IMR-90 (cell line): ENCODE measurements around the gene DTX1. TPM values are rescaled to one million over a fixed set of nuclear protein-coding genes. Genes with fewer than 3 reads are reported as not detected.

Source experiments
- ATAC-seq: fragments of 200-7000 bp; cut with Tn5 transposase; 2 replicates; pipeline ENCODE4 v1.9.1; 2020; ENCODE audit warnings: low read depth, mild to moderate bottlenecking, moderate library complexity
- BruUV-seq: library from RNA; stranded (reverse); fragments of 400-500 nt; replicated peaks from 2 replicates; lab custom pipeline; 2021; lab: Mats Ljungman, UMichigan
- CTCF ChIA-PET: fragments of 300-600 bp; formaldehyde crosslinking; extraction: SDS; loops from one replicate; lab custom pipeline; 2021; ENCODE audit warnings: antibody characterized with exemption; lab: Yijun Ruan, JAX
- POLR2A ChIA-PET: fragments of 300-600 bp; sonication (Branson Sonifier 250); formaldehyde crosslinking; loops from one replicate; lab custom pipeline; 2022; ENCODE audit warnings: antibody characterized with exemption; ENCODE audit not compliant: unreplicated experiment; lab: Charles Lee
- DNase-seq: peaks from one replicate; pipeline ENCODE4 v3.0.0; 2013
- H2AFZ ChIP-seq: replicated peaks from 2 replicates; pipeline ENCODE3; 2013; ENCODE audit warnings: low read length, mild to moderate bottlenecking; ENCODE audit not compliant: poor library complexity
- H2AK5ac ChIP-seq: 2 replicates; pipeline ENCODE4 v1.6.1; 2013; ENCODE audit warnings: low read depth, low read length, inconsistent platforms
- H2AK9ac ChIP-seq: replicated peaks from 2 replicates; pipeline ENCODE3; 2013; ENCODE audit warnings: mild to moderate bottlenecking, low read depth, low read length, moderate library complexity; ENCODE audit not compliant: poor library complexity
- H2BK120ac ChIP-seq: 2 replicates; pipeline ENCODE4 v1.6.1; 2013; ENCODE audit warnings: low read depth, low read length, inconsistent platforms
- H2BK15ac ChIP-seq: 3 replicates; pipeline ENCODE4 v1.6.1; 2013; ENCODE audit warnings: low read depth, low read length, inconsistent platforms
- H2BK20ac ChIP-seq: 2 replicates; pipeline ENCODE4 v1.6.1; 2013; ENCODE audit warnings: low read depth, mild to moderate bottlenecking, inconsistent platforms, low read length, moderate library complexity
- H2BK5ac ChIP-seq: 2 replicates; pipeline ENCODE4 v1.6.1; 2013; ENCODE audit warnings: mild to moderate bottlenecking, low read depth, low read length, inconsistent platforms; ENCODE audit not compliant: poor library complexity, severe bottlenecking
- H3K14ac ChIP-seq: replicated peaks from 2 replicates; pipeline ENCODE4 v1.6.1; 2013; ENCODE audit warnings: low read depth, low read length, inconsistent platforms
- H3K18ac ChIP-seq: 2 replicates; pipeline ENCODE4 v1.6.1; 2013; ENCODE audit warnings: low read depth, low read length, control low read depth
- H3K23ac ChIP-seq: 2 replicates; pipeline ENCODE4 v1.6.1; 2013; ENCODE audit warnings: low read depth, low read length, inconsistent platforms
- H3K27ac ChIP-seq: 2 replicates; pipeline ENCODE4 v1.5.1; 2013; ENCODE audit warnings: mild to moderate bottlenecking, control low read depth, low read length; ENCODE audit not compliant: insufficient read depth
- H3K27me3 ChIP-seq: 2 replicates; pipeline ENCODE4 v1.6.1; 2013; ENCODE audit warnings: low read length; ENCODE audit not compliant: control insufficient read depth, insufficient read depth
- H3K36me3 ChIP-seq: 2 replicates; pipeline ENCODE4 v1.6.1; 2013; ENCODE audit warnings: low read length, mixed read lengths; ENCODE audit not compliant: control insufficient read depth, insufficient read depth
- H3K4ac ChIP-seq: 2 replicates; pipeline ENCODE4 v1.6.1; 2013; ENCODE audit warnings: low read depth, low read length, inconsistent platforms
- H3K4me1 ChIP-seq: 2 replicates; pipeline ENCODE4 v1.6.1; 2013; ENCODE audit warnings: low read length, mixed read lengths; ENCODE audit not compliant: control insufficient read depth, insufficient read depth
- H3K4me2 ChIP-seq: 2 replicates; pipeline ENCODE4 v1.6.1; 2013; ENCODE audit warnings: low read depth, mild to moderate bottlenecking, control low read depth, low read length, moderate library complexity
- H3K4me3 ChIP-seq: 2 replicates; pipeline ENCODE4 v1.5.1; 2013; ENCODE audit warnings: low read depth, mild to moderate bottlenecking, control low read depth, low read length, moderate library complexity; ENCODE audit not compliant: insufficient read depth
- H3K56ac ChIP-seq: 2 replicates; pipeline ENCODE4 v1.6.1; 2013; ENCODE audit warnings: low read length, inconsistent platforms; ENCODE audit not compliant: insufficient read depth; ENCODE audit errors: extremely low read depth
- H3K79me1 ChIP-seq, 2 experiments: 2 replicates each; pipeline ENCODE4 v1.6.1; 2013; ENCODE audit warnings: low read length in 2 of 2, inconsistent platforms in 1 of 2, low read depth in 1 of 2
- H3K9ac ChIP-seq: 2 replicates; pipeline ENCODE4 v1.6.1; 2013; ENCODE audit warnings: low read depth, low read length, control low read depth
- H3K9me1 ChIP-seq: 2 replicates; pipeline ENCODE4 v1.6.1; 2013; ENCODE audit warnings: low read length, inconsistent platforms; ENCODE audit not compliant: insufficient read depth
- H3K9me3 ChIP-seq: 2 replicates; pipeline ENCODE4 v1.6.1; 2013; ENCODE audit warnings: low read length; ENCODE audit not compliant: control insufficient read depth, insufficient read depth
- H4K20me1 ChIP-seq: 2 replicates; pipeline ENCODE4 v1.6.1; 2013; ENCODE audit warnings: low read length, inconsistent platforms; ENCODE audit not compliant: insufficient read depth
- H4K5ac ChIP-seq: 2 replicates; pipeline ENCODE4 v1.6.1; 2013; ENCODE audit warnings: mild to moderate bottlenecking, low read depth, low read length, control low read depth
- H4K8ac ChIP-seq, 2 experiments: 2 replicates each; pipeline ENCODE4 v1.6.1; 2013; ENCODE audit warnings: low read depth in 2 of 2, low read length in 2 of 2, control low read depth in 1 of 2, inconsistent platforms in 1 of 2
- H4K91ac ChIP-seq: 2 replicates; pipeline ENCODE4 v1.6.1; 2013; ENCODE audit warnings: low read depth, low read length, inconsistent platforms; ENCODE audit not compliant: insufficient read depth
- CHD1 ChIP-seq: IDR thresholded peaks from 2 replicates; pipeline ENCODE4 v1.6.1; 2012; ENCODE audit warnings: low read depth, low read length, improper control_type of control experiment
- MAZ ChIP-seq: IDR thresholded peaks from 2 replicates; pipeline ENCODE4 v1.6.1; 2012; ENCODE audit warnings: low read depth, mild to moderate bottlenecking, low read length, improper control_type of control experiment, moderate library complexity, borderline replicate concordance
- NFE2L2 ChIP-seq: fragments of 150-350 bp; IDR thresholded peaks from 2 replicates; pipeline ENCODE4 v1.6.1; 2016; ENCODE audit warnings: low read depth, mild to moderate bottlenecking, low read length
- RAD21 ChIP-seq: IDR thresholded peaks from 2 replicates; pipeline ENCODE4 v1.6.1; 2012; ENCODE audit warnings: low read length, improper control_type of control experiment
- RCOR1 ChIP-seq: IDR thresholded peaks from 2 replicates; pipeline ENCODE4 v1.6.1; 2012; ENCODE audit warnings: mild to moderate bottlenecking, low read length, improper control_type of control experiment; ENCODE audit not compliant: insufficient replicate concordance
- WGBS, 2 experiments: methylation state at CpG; one replicate each; pipeline versions ENCODE4 v1.1.5 to v1.1.7; 2013; ENCODE audit warnings: missing lambda C conversion rate in 2 of 2; ENCODE audit not compliant: insufficient read length in 1 of 2; ENCODE audit errors: extremely low coverage in 2 of 2; 5-methylcytosine and 5-hydroxymethylcytosine counted together
- dilution Hi-C: fragments of 300-500 bp; cut with HindIII; formaldehyde crosslinking; loops from one replicate; pipeline ENCODE4 v1.14.3; 2018; ENCODE audit warnings: low sequenced_read_pairs; ENCODE audit not compliant: unreplicated experiment
- in situ Hi-C: fragments of 300-500 bp; cut with MboI; formaldehyde crosslinking; loops from 3 replicates; pipeline ENCODE4 v1.14.3; 2019; ENCODE audit warnings: low sequenced_read_pairs, inconsistent platforms, mixed read lengths
- intact Hi-C: fragments of 100-400 bp; cut with micrococcal nuclease; formaldehyde crosslinking; loops from 2 replicates; pipeline ENCODE4 v1.10.0; 2022
- polyA plus RNA-seq, 3 experiments: library from polyadenylated mRNA; depleted of rRNA; stranded (reverse); fragments of >200 nt; gene quantifications; 2 replicates each; pipeline ENCODE4 v1.2.3, GENCODE V29; 2012; ENCODE audit warnings: low replicate concordance in 1 of 3
- total RNA-seq: library from RNA; depleted of rRNA; stranded (reverse); fragments of >200 nt; gene quantifications from 2 replicates; pipeline ENCODE4 v1.2.3, GENCODE V29; 2012
- TF ChIP-seq, protein P1 (sequence below): conservative IDR thresholded peaks from 2 replicates; pipeline ENCODE4 v1.5.1; 2012; ENCODE audit warnings: mild to moderate bottlenecking, low read depth, low read length, improper control_type of control experiment

The DTX1 gene
- total and polyA plus RNA-seq, 2 of the 4 experiments (the other 2 are of a cell fraction): not detected

DNA sequence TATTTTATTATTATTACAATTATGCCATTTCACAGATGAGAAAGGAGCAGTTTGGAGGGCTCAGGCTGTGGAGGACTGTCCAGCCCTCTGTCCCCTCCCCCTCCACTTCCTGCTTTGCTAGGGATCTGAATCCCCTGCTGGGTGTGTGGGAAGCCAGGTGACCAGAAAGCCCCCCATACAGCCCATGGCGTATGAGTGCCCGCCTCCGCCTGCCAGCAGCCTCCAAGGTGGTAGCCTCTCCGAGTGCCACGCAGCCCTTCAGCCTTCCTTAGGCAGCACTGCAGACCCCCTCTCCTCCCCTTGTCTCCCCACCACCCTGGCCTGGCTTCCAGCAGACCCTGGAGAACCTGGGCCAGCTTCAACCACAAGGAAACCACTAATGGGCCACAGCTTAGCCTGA, 12.6 kb downstream of the DTX1 start:
- no peak overlapping the region for H3K9ac ChIP-seq
- no peak overlapping the region for H3K4me2 ChIP-seq
- H3K79me1 ChIP-seq: no peaks in the 10 kb centered on the region
- no peak overlapping the region for H2BK5ac ChIP-seq
- no peaks in the 10 kb centered on the region for H3K9me3 ChIP-seq
- WGBS, 2 experiments: no CpG with 5 or more reads among the region's 5 CpGs
- no peaks in the 10 kb centered on the region for H4K20me1 ChIP-seq
- intact Hi-C loops (no loop called here), in situ Hi-C loops (no loop called here), dilution Hi-C loops (no loop called here)
- H3K18ac ChIP-seq: no peak overlapping the region
- H2AFZ ChIP-seq: no peak overlapping the region
- TF ChIP-seq NFE2L2 (no peak), MAZ (no peak), RAD21 (no peak), CHD1 (no peak), RCOR1 (no peak)
- TF ChIP-seq, protein P1, sequence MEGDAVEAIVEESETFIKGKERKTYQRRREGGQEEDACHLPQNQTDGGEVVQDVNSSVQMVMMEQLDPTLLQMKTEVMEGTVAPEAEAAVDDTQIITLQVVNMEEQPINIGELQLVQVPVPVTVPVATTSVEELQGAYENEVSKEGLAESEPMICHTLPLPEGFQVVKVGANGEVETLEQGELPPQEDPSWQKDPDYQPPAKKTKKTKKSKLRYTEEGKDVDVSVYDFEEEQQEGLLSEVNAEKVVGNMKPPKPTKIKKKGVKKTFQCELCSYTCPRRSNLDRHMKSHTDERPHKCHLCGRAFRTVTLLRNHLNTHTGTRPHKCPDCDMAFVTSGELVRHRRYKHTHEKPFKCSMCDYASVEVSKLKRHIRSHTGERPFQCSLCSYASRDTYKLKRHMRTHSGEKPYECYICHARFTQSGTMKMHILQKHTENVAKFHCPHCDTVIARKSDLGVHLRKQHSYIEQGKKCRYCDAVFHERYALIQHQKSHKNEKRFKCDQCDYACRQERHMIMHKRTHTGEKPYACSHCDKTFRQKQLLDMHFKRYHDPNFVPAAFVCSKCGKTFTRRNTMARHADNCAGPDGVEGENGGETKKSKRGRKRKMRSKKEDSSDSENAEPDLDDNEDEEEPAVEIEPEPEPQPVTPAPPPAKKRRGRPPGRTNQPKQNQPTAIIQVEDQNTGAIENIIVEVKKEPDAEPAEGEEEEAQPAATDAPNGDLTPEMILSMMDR: no peak
- no peak overlapping the region for H4K5ac ChIP-seq
- no TSS peak for BruUV-seq
- no peak overlapping the region for H2BK15ac ChIP-seq
- H2AK9ac ChIP-seq: no peak overlapping the region
- H3K4me1 ChIP-seq: no peaks in the 10 kb centered on the region
- ChIA-PET POLR2A (no interaction called here), CTCF (no interaction called here)
- H3K4me3 ChIP-seq: no peak overlapping the region
- no peak overlapping the region for H2AK5ac ChIP-seq
- no peaks in the 10 kb centered on the region for H3K9me1 ChIP-seq
- ATAC-seq: no peak
- no peak overlapping the region for H4K8ac ChIP-seq
- no peak overlapping the region for H4K91ac ChIP-seq
- H3K27ac ChIP-seq: no peak overlapping the region
- no peak for DNase-seq
- H3K14ac ChIP-seq: no peak overlapping the region
- no peaks in the 10 kb centered on the region for H3K36me3 ChIP-seq
- H3K27me3 ChIP-seq: no peaks in the 10 kb centered on the region; the same call in 1 of the 2 replicates
- H3K56ac ChIP-seq: no peak overlapping the region
- H2BK120ac ChIP-seq: no peak overlapping the region
- H2BK20ac ChIP-seq: no peak overlapping the region
- no peak overlapping the region for H3K23ac ChIP-seq
- no peak overlapping the region for H3K4ac ChIP-seq
